GM03348 (cell line): ENCODE measurements around the gene MGA.

Experiments used
- DNase-seq: peaks from one replicate; pipeline ENCODE4 v3.0.0; 2012; ENCODE audit warnings: low spot score

The MGA gene

GRCh38 chr15:41660235-41661077, at the start of gene MGA:
TSS of gene MGA (plus strand) at chr15:41660405.
- peak; percentile 97 for DNase-seq

- no peak for DNase-seq
Measured at GRCh38 chr15:41620536-41621199, 39.5 kb upstream of the MGA start.

DNA sequence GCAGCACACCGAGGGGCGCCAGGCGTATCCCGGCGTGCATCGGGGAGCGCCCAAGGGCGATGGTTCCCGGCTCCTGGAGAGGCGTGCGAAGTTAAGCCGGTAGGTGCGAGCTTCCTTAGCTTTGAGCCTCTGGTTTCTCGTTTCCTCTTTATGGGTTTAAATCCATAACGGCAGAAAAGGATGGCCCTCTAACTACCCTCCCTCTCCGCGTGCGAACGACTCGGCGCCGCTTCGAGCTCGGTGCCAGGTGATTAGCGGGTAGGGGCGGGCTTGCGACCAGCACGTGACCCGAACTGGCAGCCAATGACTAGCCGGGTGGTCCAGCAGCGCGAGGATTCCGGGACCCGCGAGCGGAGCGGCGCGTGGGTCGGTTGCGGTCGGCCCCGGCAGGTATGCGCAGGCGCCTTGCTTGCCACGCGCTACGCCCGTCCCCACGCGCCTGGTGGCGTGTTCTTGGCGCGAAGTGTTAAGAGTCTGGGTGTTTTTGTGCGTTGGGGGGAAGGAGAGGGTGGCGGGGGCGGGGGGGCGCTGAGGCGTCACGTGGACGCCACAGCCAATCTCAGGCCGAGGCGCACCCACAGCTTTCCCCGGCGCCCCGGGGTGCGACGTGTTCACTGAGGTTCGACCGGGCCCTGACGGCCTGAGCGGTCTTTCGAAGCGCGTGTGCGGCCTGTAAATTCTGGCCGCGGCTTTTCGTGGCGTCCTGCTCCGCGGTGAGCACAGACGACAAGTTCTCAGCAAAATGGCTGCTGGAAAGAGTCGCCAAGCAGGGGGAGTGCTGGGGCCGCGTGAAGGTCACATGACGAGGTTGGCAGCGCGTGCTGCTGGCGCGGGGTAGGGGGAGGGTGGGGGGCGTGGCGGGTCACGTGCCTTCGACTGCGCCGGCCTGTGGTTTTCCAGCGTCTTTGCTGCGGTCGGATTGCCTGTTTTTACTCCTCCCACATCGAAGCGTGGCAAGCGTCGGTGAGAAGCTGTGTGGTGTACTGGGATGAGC, 38.7 kb upstream of the MGA start:
- DNase-seq = peak; percentile 86

DNA sequence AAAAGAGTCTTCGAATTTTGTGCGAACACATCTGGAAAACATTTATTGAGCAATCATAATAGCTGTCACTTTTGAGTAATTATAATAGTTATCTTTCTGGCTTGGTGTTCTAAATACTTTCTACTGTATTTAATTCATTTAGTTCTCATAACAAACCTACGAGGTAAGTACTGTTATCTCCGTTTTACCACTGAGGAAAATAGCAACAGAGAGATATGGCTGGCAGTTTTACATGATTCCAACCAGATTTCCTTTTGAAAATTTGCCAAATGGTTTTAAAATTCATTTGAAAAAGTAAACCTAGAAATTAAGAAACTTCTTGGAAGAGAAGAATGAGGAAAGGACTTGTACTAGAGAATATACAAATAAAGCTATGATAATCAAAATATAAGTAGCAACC, 37.3 kb upstream of the MGA start:
- DNase-seq = no peak

GRCh38 chr15:41627203-41627602, 33.0 kb upstream of the MGA start:
- DNase-seq = no peak

- no peak for DNase-seq
Measured at GRCh38 chr15:41629463-41629862, 30.7 kb upstream of the MGA start.

- DNase-seq = no peak
Measured at GRCh38 chr15:41629883-41630282, 30.3 kb upstream of the MGA start.

DNA sequence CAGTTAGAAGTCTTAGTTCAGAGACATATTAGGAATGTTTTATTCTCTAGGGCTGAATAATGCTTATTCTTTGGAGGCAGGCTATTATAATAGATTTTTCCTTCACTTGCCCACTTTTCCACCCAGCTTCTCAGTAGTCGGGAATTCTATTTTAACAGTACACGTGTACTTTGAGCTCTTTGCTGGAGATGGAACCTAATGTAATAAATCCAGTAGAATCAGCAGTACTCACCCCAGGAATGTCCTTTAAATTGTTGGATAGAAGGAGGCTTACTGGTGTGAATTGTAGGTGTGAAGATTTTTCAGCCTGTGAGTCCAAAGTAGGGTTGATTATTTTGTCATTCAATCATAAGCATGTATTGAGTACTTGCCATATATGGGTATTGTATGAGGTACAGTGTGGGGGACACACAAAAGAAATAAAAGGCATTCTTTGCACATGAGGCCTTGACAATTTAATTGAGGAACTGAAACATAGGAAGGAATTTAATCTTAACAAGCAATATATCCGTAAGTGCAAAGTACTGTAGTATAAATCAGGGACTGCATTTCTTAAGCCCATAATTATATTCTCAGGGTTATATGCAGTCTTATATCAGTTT, 29.5 kb upstream of the MGA start:
- no peak for DNase-seq

DNA sequence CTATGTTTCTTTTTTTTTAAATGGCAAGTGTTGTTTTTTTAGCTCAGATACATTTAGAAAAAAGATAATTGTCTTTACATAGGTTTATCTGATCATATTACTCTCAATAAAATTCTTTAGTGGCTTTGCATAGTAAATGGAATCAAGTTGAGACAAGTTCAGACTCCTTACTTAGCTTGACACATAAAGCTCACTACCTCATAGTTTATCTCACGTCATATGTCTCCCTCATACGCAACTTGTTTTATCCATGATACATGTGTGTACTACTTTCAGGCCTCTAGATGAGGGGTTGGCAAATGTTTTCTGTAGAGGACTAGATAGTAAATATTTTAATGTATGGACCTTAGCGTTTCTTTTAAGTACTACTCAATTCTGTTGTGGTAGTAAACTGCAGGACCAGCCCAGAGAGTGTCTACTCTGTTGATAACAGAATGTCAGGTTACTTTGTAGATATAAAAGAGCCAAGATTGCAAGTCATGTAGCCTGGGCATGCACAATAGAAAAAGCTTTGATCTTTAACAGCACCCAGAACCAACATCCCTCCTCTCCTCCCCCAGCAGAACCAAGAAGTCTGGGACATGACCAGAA, 28.2 kb upstream of the MGA start:
- no peak for DNase-seq

- no peak for DNase-seq
Measured at GRCh38 chr15:41633609-41634008, 26.6 kb upstream of the MGA start.

DNA sequence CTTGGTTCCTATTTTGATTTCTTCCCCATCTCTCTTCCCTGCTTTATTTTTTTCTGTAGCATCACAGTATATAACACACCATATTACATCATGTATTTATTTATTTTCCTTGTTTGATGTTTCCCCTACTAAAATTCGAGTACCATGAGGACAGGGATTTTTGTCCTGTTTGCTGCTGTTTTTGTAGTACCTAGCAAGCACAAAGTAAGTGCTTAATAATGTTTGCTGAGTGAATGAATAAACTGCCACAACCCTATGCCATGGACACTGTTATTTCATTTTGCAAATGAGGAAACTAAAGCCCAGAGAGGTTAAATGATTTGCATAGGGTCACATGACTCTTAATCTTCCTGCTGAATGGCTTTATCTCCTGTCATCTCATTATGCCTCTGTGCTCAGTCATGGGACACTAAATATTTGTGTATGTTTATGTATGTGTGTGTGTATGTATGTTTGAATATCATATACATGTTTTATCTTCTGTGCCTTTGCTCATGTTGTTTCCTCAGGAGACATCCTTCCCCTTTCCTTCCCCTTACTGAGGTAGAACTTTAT, 26.1 kb upstream of the MGA start:
- no peak for DNase-seq

GRCh38 chr15:41637086-41637485, 23.1 kb upstream of the MGA start:
- no peak for DNase-seq

- DNase-seq = no peak
Measured at GRCh38 chr15:41640985-41641384, 19.2 kb upstream of the MGA start.

DNA sequence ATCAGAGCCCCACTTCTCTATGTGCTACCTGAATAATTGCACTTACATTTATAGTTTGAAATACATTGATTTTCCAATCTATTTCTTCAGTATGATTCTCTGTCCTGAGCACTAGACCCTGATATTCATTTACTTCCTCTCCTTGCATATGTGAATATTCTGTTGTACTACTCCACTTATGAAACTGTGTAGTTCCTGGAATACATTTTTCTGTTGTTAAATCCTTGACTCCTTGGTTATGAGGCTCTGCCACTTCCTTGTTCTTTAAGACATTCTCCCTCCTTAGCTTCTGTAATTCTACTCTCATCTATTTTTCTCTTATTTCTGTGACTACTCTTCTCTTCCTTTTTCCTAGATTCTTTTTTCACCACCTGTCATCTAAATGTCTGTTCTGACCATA, 12.9 kb upstream of the MGA start:
- no peak for DNase-seq

DNA sequence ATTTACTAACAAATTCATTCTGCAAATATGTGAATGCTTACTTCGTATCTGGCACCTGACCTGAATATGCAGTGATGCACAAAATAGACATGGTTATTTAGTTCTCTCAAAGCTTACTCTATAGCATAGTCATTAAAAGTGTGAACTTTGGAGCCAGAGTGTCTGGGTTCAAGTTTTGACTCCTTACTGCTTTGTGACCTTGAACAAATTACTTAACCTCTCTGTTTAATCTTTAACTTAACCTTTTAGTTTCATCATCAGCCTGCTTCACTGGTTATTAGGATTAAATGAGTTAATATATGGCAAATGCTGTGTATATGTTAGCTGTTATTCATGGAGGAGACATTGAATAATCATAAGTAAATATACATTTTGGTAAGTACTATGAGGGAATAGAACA, 12.1 kb upstream of the MGA start:
- no peak for DNase-seq

- peak; percentile 64 for DNase-seq
Measured at GRCh38 chr15:41648770-41649169, 11.4 kb upstream of the MGA start.

- no peak for DNase-seq
Measured at GRCh38 chr15:41650806-41651205, 9.4 kb upstream of the MGA start.

DNA sequence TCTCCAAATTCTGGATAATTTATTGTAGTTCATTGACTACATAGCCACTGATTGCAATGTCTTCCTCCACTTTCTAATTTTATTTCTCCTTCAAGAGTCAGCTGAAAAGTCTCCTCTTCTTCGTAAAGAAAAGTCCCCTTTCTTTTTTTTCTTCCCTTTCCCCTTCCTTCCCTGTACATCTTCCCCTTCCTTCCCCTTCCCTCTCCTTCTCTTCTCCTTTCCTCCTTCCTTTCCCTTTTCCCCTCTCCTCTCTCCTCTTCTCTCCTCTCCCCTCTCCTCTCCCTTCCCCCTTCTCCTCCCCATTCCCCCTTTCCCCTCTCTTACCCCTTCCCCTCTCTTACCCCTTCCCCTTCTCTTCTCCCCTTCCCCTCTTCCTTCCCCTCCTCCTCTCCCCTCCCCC, 8.8 kb upstream of the MGA start:
- no peak for DNase-seq

GRCh38 chr15:41653760-41654159, 6.4 kb upstream of the MGA start:
- DNase-seq = no peak

DNA sequence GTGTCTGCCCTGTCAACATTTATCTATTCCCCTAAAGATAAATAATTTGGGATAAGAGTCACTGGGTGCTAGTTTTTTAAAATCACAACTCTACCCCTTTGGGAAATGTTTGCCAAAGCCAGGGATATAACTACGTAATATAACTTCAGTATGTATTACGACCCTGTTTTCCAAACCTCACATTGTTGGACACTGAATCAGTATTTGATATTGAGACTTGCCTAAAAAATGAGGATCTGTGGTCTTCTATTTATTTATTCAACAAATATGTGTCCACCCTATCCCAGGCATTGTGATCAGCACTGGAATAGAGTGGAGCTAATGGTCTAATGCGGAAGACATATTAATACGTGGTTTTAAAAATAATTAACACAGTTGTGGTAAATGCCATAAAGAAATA, 4.5 kb upstream of the MGA start:
- no peak for DNase-seq

DNA sequence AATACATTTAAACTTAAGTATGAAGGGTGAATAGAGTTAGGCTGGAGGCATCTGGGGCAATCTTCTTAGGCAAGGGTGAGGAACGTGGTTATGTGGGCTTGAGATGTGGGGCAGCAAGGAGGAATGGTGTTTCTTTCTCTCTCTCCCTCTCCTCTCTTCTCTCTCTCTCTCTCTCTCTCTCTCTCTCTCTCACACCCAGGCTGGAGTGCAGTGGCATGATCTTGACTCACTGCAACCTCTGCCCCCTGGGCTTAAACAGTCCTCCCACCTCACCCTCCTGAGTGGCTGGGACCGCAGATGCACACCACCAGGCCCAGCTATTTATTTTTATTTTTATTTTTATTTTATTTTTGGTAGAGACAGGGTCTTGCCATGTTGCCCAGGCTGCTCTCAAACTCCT, 4.0 kb upstream of the MGA start:
- no peak for DNase-seq
